Myocyte (in vitro differentiated cells): ENCODE results near the gene PTPRF. TPM values are rescaled to one million over a fixed set of nuclear protein-coding genes. Genes with fewer than 3 reads are reported as not detected.
A peak's percentile ranks its signal among the peaks of the same experiment; 100 is the strongest.
"Not testable (repeated sequence)": the region's sequence is repeated elsewhere in the genome, so short reads cannot be mapped to it uniquely, and the experiment has no call there.

ENCODE experiments used
- DNase-seq: peaks from one replicate; pipeline ENCODE4 v3.0.0-alpha.2; 2012; ENCODE audit warnings: low read depth
- total RNA-seq: library from RNA; depleted of rRNA; stranded (reverse); fragments of >200 nt; gene quantifications from 2 replicates; pipeline ENCODE4 v1.2.3, GENCODE V29; 2014

The PTPRF gene
- total RNA-seq, 1 donor from 2014 or later = 7.8 TPM

DNA sequence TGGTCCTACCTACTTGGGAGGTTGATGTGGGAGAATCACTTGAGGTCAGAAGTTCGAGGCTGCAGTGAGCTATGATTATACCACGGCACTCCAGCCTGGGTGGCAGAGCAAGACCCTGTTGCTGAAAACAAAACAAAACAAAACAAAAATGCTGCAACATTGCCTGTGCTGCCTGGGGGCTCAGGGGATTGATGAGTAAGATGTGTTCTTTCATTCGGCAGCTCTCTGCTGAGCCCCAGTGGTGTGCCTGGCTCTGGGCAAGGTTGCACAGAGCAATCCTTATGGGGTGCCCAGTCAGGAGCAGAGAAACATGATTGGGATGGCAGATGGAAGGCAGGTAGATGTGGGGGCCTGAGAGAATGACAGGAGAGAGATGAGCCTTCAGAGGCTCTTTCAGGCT is 90.7 kb downstream of the PTPRF start:
- no peak for DNase-seq

DNA sequence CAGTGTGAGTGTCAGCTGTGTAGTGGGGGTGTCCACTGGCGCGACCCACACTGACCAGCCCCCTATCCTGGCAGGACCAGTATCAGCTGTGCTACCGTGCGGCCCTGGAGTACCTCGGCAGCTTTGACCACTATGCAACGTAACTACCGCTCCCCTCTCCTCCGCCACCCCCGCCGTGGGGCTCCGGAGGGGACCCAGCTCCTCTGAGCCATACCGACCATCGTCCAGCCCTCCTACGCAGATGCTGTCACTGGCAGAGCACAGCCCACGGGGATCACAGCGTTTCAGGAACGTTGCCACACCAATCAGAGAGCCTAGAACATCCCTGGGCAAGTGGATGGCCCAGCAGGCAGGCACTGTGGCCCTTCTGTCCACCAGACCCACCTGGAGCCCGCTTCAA is 91.2 kb downstream of the PTPRF start:
- peak; percentile 47 for DNase-seq

DNA sequence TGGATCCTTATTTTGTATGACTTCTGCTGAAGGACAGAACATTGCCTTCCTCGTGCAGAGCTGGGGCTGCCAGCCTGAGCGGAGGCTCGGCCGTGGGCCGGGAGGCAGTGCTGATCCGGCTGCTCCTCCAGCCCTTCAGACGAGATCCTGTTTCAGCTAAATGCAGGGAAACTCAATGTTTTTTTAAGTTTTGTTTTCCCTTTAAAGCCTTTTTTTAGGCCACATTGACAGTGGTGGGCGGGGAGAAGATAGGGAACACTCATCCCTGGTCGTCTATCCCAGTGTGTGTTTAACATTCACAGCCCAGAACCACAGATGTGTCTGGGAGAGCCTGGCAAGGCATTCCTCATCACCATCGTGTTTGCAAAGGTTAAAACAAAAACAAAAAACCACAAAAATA is 91.8 kb downstream of the PTPRF start:
- DNase-seq = peak; percentile 68

DNA sequence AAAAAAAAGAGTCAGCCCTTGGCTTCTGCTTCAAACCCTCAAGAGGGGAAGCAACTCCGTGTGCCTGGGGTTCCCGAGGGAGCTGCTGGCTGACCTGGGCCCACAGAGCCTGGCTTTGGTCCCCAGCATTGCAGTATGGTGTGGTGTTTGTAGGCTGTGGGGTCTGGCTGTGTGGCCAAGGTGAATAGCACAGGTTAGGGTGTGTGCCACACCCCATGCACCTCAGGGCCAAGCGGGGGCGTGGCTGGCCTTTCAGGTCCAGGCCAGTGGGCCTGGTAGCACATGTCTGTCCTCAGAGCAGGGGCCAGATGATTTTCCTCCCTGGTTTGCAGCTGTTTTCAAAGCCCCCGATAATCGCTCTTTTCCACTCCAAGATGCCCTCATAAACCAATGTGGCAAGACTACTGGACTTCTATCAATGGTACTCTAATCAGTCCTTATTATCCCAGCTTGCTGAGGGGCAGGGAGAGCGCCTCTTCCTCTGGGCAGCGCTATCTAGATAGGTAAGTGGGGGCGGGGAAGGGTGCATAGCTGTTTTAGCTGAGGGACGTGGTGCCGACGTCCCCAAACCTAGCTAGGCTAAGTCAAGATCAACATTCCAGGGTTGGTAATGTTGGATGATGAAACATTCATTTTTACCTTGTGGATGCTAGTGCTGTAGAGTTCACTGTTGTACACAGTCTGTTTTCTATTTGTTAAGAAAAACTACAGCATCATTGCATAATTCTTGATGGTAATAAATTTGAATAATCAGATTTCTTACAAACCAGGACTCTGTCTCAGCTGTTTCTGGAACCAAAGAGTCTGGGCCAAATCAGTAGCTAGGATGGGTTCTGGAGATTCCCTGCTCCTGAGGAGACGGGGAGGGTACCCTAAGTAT is 92.5 kb downstream of the PTPRF start:
- no peak for DNase-seq

DNA sequence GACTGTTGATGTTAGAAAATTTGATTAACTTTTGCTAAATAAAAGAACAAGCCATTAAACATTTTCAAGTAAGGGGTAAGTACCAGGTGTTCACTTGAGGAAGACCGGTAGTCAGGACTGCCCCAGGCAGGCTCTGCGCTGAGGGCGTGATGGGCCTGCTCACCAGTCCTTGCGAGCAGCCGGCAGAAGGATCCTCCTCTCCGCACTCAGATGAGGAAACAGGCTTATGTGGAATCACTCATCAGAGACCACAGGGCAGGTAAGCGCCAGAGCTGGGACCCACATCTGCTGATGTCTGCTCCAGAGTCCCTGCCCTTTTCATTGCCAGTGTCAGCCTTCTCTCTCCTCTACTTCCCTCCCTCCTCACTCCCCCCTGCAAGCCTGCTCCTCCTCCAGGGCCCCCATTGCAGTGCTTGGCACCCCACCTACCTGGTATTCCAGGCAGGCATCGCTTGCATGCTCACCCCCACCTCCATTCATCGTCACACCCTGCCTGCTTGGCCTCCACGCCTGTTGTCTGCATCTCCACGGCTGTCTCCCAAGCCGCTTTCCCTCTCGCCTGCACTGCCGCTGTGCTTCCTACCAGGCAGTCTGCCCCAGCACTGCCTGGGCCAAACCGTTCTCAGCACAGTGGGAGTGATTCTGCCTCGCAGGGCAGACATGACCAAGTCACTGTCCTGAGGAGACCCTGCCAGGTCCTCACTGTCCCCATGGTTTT is 94.5 kb downstream of the PTPRF start:
- no peak for DNase-seq

DNA sequence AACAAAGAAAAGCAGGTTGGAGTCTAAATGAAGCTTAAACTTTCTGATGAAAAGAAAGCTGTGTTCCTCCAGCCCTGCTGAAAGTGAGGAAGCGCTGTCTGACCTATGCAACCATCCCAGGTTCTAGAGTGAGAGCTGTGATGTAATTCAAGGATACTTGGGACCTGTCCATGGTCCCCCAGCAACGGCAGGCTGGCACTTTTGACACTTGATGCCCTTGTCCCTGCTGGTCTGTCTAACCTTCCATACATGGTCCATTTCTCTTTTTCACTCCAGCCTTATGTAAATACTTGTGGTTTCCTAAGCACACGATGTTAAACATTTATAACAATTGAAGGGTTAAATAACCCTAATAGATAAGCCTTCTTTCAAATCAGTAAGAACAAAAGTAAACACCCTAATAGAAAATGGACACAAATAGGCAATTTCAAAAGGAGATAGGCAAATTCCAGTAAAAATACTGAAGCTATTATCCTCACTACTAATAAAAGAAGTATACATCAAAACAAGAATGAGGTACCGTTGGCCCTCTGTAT is 101.5 kb downstream of the PTPRF start:
- DNase-seq = no peak

DNA sequence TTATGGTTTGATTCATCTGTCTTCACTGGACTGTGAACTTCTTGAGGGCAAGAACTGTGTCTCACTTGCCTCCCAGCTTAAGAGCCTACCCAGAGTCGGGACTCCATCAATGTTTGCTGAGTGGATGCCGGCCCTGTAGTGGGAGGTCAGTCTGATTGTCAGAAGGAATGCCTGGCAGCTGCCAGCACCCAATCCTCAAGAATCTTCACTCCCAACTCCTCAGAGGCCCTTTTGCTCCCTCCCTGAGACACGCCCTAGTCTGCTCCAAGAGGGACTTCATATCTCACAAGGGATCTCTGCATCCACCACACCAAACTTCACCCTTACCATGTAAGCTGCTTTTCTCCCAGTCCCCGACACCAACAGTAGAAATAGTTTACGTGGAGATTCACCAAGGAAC is 104.0 kb downstream of the PTPRF start:
- DNase-seq = peak; percentile 33

DNA sequence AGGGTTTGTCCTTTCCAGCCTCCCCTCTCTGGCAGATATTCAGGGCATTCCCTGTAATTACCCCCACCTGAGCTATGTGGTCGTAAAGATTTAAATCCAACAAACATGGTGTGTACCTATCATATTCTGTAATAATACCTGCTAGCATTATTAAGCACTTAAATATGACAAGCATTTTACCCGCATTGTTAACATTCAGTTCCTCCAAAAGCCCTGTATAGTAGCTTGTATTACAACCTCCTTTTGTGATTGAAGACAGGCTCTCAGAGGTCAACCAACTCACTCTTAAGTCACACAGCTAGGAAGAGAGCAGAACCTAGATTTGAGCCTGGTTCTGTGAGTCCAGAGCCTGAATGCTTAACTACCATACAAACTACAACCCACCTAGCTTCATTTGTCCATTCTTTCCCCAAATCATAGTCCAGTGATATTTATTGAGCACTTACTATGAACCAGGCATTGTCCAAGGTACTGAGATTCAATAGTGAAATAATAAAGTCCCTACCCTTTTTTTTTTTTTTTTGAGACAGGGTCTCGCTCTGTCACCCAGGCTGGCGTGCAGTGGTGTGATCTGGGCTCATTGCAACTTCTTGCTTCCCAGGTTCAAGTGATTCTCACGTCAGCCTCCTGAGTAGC is 105.4 kb downstream of the PTPRF start:
- no peak for DNase-seq

DNA sequence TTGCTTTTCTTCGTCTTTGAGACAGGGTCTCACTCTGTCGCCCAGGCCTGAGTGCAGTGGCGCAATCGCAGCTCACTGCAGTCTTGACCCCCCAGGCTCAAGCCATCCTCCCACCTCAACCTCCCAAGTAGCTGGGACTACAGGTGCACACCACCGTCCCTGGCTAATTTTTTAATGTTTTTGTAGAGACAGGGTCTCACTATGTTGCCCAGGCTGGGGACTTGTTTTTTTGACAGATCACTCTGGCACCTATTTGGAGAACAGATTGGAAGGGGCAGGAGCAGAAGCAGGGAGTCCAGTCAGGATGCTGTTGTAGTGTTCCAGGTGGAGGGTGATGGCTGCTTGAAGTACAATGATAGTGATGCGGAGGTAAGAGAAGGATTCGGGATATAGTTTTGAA is 106.6 kb downstream of the PTPRF start:
- DNase-seq = no peak

DNA sequence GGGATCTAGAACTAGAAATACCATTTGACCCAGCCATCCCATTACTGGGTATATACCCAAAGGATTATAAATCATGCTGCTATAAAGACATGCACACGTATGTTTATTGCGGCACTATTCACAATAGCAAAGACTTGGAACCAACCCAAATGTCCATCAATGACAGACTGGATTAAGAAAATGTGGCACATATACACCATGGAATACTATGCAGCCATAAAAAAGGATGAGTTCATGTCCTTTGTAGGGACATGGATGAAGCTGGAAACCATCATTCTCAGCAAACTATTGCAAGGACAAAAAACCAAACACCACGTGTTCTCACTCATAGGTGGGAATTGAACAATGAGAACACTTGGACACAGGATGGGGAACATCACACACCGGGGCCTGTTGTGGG is 107.7 kb downstream of the PTPRF start:
- not testable (repeated sequence) for DNase-seq

DNA sequence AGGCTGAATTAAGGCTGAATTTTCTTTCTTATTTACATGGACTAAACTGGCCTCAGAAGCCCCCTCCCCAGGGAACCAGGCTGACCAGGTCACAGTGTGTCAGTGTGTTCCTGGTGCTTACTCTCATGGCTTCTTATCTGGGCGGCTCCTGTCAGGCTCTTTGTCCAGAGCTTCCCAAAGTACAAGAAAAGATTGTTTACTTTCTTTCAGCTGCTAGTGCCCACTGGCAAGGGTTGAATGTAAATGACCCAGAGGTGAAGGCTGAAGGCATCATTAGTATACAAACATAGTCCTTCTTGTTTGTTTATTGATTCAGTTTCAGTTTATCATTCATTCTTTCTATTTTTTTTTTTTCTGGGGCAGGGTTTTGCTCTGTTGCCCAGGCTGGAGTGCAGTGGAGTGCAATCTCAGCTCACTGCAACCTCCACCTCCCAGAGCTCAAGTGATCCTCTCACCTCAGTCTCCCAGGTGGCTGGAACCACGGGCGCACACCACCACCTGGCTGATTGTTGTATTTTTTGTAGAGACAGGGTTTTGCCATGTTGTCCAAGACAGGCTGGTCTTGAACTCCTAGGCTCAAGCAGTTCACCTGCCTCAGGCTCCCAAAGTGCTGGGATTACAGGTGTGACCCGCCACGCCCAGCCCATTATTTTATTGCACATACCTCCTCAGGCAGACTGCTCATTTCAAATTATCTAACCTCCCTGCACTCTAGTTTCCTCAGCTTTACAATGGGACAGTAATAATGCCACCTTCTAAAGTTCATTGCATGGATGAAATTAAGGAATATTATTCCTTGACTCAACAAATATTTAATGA is 109.5 kb downstream of the PTPRF start:
- DNase-seq = no peak

DNA sequence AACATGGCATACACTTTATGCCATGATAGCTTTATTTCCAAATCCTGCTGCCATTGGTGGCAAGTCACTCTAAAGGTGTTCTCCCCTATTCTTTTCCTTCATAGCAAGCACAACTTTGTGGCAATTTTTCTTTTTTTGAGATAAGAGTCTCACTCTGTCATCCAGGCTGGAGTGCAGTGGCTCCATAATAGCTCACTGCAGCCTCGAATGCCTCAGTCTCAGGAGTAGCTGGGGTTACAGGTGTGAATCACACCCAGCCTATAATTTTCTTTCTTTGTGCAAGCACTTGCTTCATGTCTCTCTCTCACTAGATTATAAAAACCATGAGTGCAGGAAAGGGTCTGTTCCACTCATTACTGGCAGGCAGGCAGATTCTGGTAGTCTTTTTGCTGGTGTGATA is 113.9 kb downstream of the PTPRF start:
- DNase-seq = no peak

DNA sequence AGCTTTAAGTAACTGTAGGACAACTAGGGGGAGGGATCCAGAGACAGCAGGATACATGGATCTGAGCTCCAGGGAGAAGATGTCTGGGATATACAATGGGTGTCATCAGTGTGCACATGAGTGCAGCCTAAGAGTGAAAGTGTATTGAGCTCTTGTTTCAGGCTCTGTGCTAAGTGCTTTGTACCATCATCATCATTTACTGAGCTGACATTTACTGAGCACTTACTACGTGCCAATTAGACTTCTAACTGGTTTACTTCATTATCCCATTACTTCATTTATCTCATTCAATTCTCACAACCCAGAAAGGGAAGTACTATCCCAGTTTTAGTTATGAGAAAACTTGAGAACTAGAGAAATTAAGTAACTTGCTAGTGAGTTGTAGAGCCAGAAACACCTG is 114.8 kb downstream of the PTPRF start:
- no peak for DNase-seq

DNA sequence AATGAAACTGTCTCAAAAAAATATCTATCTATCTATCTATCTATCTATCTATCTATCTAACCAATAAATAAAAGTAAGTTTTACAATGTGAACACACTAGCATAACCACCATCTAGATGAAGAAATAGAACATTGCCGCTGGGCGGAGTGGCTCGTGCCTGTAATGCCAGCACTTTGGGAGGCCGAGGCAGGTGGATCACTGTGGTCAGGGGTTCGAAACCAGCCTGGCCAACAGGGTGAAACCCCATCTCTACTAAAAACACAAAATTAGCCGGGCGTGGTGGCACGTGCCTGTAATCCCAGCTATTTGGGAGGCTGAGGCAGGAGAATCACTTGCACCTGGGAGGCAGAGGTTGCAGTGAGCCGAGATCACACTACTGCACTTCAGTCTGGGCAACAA is 116.6 kb downstream of the PTPRF start:
- not testable (repeated sequence) for DNase-seq

DNA sequence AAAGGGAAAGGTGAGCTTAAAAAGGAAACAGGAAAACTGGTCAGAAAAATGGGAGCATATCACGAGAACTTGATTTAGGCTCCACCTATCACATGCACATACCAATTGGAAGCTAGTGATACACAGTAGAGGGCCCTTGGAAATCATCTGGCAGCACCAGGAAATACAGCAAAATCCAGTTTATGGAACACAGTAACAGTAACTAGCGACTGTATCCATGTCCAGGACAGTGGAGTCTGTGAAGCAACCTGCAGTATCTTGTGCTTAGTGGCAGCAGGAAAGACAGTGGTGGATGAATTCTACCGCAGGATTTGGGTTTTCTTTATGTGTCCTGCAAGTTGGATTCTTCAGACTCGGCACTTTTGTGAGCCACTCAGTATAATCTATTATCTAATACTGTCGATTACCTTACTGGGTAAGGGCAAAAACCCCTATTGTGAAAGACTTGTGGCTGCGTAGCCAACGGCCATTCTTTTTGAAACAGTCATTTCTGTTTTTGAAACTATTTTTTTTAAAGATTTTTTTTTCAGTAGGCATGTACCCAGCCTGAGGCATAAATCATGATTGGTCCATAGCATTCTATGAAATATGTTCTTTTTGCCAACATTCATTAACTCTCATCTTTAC is 117.7 kb downstream of the PTPRF start:
- DNase-seq = no peak

DNA sequence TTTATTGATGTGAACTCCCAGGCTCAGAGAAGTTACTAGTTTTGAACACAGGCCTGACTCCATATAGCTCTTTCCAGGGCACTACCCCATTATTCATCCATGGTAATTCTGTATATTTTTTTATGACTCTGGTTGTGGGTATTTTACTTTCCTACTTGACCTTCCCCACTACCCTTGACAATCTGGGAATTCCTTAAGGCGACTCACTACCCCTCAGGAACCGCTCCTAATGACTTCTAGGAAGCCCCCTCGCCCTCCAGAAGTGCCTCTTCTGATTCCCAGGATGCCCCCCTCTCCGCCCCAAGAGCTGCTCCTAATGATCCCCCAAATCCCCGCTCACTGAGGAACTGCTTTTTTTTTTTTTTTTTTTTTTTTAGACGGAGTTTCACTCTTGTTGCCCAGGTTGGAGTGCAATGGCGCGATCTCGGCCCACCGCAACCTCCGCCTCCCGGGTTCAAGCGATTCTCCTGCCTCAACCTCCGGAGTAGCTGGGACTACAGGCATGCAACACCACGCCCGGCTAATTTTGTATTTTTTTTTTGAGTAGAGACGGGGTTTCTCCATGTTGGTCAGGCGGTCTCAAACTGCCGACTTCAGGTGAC is 118.3 kb downstream of the PTPRF start:
- no peak for DNase-seq

DNA sequence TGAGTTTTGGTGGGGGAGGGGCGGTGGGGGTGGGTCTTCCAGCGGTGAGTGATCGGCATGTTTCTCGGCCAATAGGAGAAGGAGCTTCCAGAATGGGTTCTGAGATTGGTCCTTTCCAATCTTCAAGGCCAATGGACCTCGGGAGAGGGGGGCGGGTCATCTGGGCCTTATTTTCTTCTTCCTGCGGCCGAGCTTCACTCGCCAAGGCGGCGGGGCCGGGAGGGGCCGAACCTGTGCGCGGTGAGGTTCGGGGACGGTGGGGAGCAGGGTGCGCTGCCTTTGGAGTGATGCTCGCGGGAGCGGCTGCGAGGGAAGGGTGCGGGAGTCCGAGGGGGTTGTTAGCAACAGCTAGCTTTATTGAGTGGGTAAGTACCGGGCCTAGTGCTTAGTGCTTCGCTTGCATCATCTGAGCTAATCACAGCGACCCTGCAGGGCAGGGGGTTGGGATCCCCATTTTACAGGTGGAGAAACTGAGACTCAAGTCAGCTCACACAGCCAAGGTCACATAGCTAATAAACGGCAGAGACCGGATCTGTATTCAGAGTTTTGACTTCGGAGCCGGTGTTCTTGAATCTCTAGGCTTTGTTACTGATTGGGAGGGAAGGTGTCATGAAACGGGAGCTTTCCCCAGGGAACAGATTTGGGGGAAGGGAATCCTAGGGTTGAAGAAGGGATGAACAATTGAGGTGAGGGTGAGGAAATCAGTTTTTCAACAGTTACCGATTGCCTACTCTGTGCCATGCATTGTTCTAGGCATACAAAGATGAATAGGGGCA is 119.8 kb downstream of the PTPRF start:
- peak; percentile 98 for DNase-seq

DNA sequence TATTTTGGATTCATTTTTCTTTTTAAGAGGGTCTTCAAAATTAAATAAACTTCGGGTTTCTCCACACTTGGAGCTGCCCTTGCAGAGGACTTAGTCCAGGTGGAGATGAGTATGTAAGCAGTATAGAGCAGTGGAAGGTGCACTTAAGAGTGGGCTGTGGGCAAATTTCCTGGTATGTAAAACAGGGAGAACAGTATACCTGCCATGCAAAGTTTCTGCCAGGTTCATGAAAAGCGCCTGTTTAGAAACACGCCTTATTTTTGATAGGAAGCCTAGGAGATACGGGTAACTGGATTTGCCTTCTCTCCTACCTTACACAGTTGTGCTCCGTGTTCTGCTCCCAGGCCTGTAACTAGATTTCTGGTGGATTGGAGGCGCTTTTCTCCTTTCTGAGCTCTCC is 120.5 kb downstream of the PTPRF start:
- no peak for DNase-seq

DNA sequence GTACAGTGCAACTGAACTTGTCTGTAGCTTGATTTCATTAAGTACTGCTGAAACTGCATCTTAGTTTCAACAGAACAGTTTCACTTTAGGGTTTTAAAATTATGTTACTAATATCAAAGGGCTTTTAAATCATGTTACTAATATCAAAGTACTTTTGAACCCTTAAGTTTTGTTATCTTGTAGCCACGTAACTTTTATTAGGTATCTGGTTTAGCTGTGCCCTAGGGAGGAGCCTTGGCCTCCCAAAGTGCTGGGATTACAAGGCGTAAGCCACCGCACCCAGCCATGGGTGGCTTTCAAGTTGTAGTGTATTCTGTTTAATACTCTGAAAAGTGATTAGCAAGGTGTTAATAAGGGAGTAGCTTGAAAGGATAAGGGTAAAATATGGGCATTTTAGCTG is 121.2 kb downstream of the PTPRF start:
- DNase-seq = no peak
